ENCODE data around the gene PBX2. TPM values are rescaled to one million over a fixed set of nuclear protein-coding genes. Genes with fewer than 3 reads are reported as not detected.
A peak's percentile ranks its signal among the peaks of the same experiment; 100 is the strongest.
"Not testable (repeated sequence)": the region's sequence is repeated elsewhere in the genome, so short reads cannot be mapped to it uniquely, and the experiment has no call there.

PBX2 gene
- total RNA-seq, 1 donor from 2014 or later = 89.2 TPM

- H3K27me3 ChIP-seq (ENCODE audit: low read depth) = no peaks in the 10 kb centered on the region
- TF ChIP-seq CTCF (IDR thresholded peaks at IDR 0.05) = peak; percentile 50
- H3K4me1 ChIP-seq = peaks cover 53% of the 10 kb centered on the region
- H3K4me3 ChIP-seq = peak overlapping the region; percentile 79
- no peaks in the 10 kb centered on the region for H3K36me3 ChIP-seq
- ATAC-seq = peak; percentile 93 to 96
- peak; percentile 100 for DNase-seq
- intact Hi-C loops (cut with DNase I) = no loop called here
- H3K9me3 ChIP-seq = no peaks in the 10 kb centered on the region
- peak overlapping the region; percentile 100 for H3K27ac ChIP-seq
These were observed 5.6 kb upstream of the PBX2 start for GRCh38 chr6:32195652-32195901.

- H3K36me3 ChIP-seq = no peaks in the 10 kb centered on the region
- no peak for TF ChIP-seq CTCF (IDR thresholded peaks at IDR 0.05)
- intact Hi-C loops (cut with DNase I) = no loop called here
- peak overlapping the region; percentile 91 for H3K27ac ChIP-seq
- no peak for DNase-seq
- H3K9me3 ChIP-seq = no peaks in the 10 kb centered on the region
- H3K27me3 ChIP-seq (ENCODE audit: low read depth) = no peaks in the 10 kb centered on the region
- H3K4me1 ChIP-seq = peaks cover 56% of the 10 kb centered on the region
- H3K4me3 ChIP-seq = peak overlapping the region; percentile 49
- ATAC-seq = no peak
These were observed 5.0 kb upstream of the PBX2 start for GRCh38 chr6:32194825-32195651.

- DNase-seq = no peak
- no peak for TF ChIP-seq CTCF (IDR thresholded peaks at IDR 0.05)
- no peak for ATAC-seq
These were observed 4.4 kb upstream of the PBX2 start for GRCh38 chr6:32194388-32194787.

GRCh38 chr6:32193096-32193495, 3.1 kb upstream of the PBX2 start:
- H3K27me3 ChIP-seq (ENCODE audit: low read depth); H3K9me3 ChIP-seq; H3K36me3 ChIP-seq; intact Hi-C loops (cut with DNase I); ATAC-seq; DNase-seq: not testable (repeated sequence)
- peak overlapping the region; percentile 91 for H3K27ac ChIP-seq
- peaks cover 69% of the 10 kb centered on the region for H3K4me1 ChIP-seq
- peak overlapping the region; percentile 76 for H3K4me3 ChIP-seq

More at GRCh38 chr6:32194388-32194787, 4.4 kb upstream of the PBX2 start:
- Histone ChIP-seq H3K9me3 (no peaks in the 10 kb centered on the region), H3K27ac (peak overlapping the region; percentile 91), H3K4me3 (peak overlapping the region; percentile 49), H3K27me3 (ENCODE audit: low read depth) (no peaks in the 10 kb centered on the region), H3K4me1 (peaks cover 56% of the 10 kb centered on the region), H3K36me3 (no peaks in the 10 kb centered on the region)
- intact Hi-C loops (cut with DNase I) = no loop called here

GRCh38 chr6:32192608-32193039, 2.6 kb upstream of the PBX2 start, which contains the start of gene GPSM3:
GPSM3 (minus strand) TSS chr6:32192643; CDS start chr6:32192513, 130 bp downstream.
- peak within 1 kb of the TSS; percentile 91 for H3K27ac ChIP-seq
- peaks cover 9% of the 10 kb centered on the region for H3K36me3 ChIP-seq
- no peak for TF ChIP-seq CTCF (IDR thresholded peaks at IDR 0.05)
- peaks cover 73% of the 10 kb centered on the region for H3K4me1 ChIP-seq
- ATAC-seq (no peak), DNase-seq (peak; percentile 82)
- no peaks in the 10 kb centered on the region for H3K27me3 ChIP-seq (ENCODE audit: low read depth)
- H3K4me3 ChIP-seq = peak within 1 kb of the TSS; percentile 76
- H3K9me3 ChIP-seq = no peaks in the 10 kb centered on the region
- intact Hi-C loops (cut with DNase I) = no loop called here
